Smooth muscle cell (in vitro differentiated cells): Measurements from ENCODE around the gene CLCF1. TPM values are rescaled to one million over a fixed set of nuclear protein-coding genes. Genes with fewer than 3 reads are reported as not detected.

ENCODE experiments used
- DNase-seq: peaks from one replicate; lab custom pipeline; 2025; ENCODE audit not compliant: unreplicated experiment; lab: John Stamatoyannopoulos, UW
- H2AFZ ChIP-seq: fragments of 200-600 bp; sonication (generic); 2 replicates; pipeline ENCODE4 v1.6.0; 2016; ENCODE audit warnings: antibody characterized with exemption, low read depth, mild to moderate bottlenecking
- H3F3A ChIP-seq: fragments of 200-600 bp; sonication (generic); 2 replicates; pipeline ENCODE4 v1.6.0; 2017; ENCODE audit warnings: antibody characterized with exemption, low read depth
- H3K27ac ChIP-seq: fragments of 200-600 bp; sonication (generic); 2 replicates; pipeline ENCODE4 v1.5.1; 2016; ENCODE audit warnings: low read depth, mild to moderate bottlenecking
- H3K27me3 ChIP-seq: fragments of 200-600 bp; sonication (generic); 2 replicates; pipeline ENCODE4 v1.6.1; 2016; ENCODE audit warnings: low read depth, mild to moderate bottlenecking
- H3K36me3 ChIP-seq: fragments of 200-600 bp; sonication (generic); 2 replicates; pipeline ENCODE4 v1.5.1; 2016; ENCODE audit warnings: low read depth
- H3K4me1 ChIP-seq: fragments of 200-600 bp; sonication (generic); 2 replicates; pipeline ENCODE4 v1.5.1; 2016; ENCODE audit warnings: low read depth
- H3K4me2 ChIP-seq: fragments of 200-600 bp; sonication (generic); 2 replicates; pipeline ENCODE4 v1.6.0; 2016; ENCODE audit warnings: mild to moderate bottlenecking
- H3K4me3 ChIP-seq: fragments of 200-600 bp; sonication (generic); 2 replicates; pipeline ENCODE4 v1.5.1; 2016; ENCODE audit warnings: mild to moderate bottlenecking
- H3K79me2 ChIP-seq: fragments of 200-600 bp; sonication (generic); 2 replicates; pipeline ENCODE4 v1.6.0; 2016; ENCODE audit warnings: low read depth, mild to moderate bottlenecking
- H3K9ac ChIP-seq: fragments of 200-600 bp; sonication (generic); 2 replicates; pipeline ENCODE4 v1.6.0; 2016; ENCODE audit warnings: low read depth
- H3K9me3 ChIP-seq: fragments of 200-600 bp; sonication (generic); replicated peaks from 2 replicates; pipeline ENCODE4 v1.5.1; 2016; ENCODE audit warnings: low read depth
- H4K20me1 ChIP-seq: fragments of 200-600 bp; sonication (generic); 2 replicates; pipeline ENCODE4 v1.6.0; 2016; ENCODE audit warnings: low read depth
- CTCF ChIP-seq: fragments of 200-600 bp; sonication (generic); IDR thresholded peaks from 2 replicates; pipeline ENCODE4 v1.5.1; 2017; ENCODE audit warnings: borderline replicate concordance, mild to moderate bottlenecking, antibody characterized with exemption; ENCODE audit not compliant: insufficient read depth, poor library complexity, severe bottlenecking
- WGBS: methylation state at CpG from one replicate; pipeline ENCODE4 v1.1.7; 2016; ENCODE audit warnings: low lambda C conversion rate; 5-methylcytosine and 5-hydroxymethylcytosine counted together
- polyA plus RNA-seq: library from polyadenylated mRNA; unstranded; fragments of >200 nt; fragmentation: Nextera tagmentation; extraction: Ambion mirVana; gene quantifications from 2 replicates; pipeline ENCODE4 v1.2.1, GENCODE V29; 2016
- total RNA-seq: library from RNA; depleted of rRNA; stranded (reverse); fragments of >200 nt; gene quantifications from 2 replicates; pipeline ENCODE4 v1.2.3, GENCODE V29; 2014

The CLCF1 gene
- total and polyA plus RNA-seq, 2 experiments from 2014 or later, result 6.2 to 12.2 TPM

GRCh38 chr11:67398661-67399563, 25.5 kb upstream of the CLCF1 start:
- Histone ChIP-seq H3K27me3 (no peaks in the 10 kb centered on the region), H3K9me3 (no peaks in the 10 kb centered on the region), H3K9ac (no peak overlapping the region), H3K27ac (no peak overlapping the region), H3K4me1 (peaks cover 4% of the 10 kb centered on the region), H3F3A (no peaks in the 10 kb centered on the region), H2AFZ (no peak overlapping the region), H3K4me3 (no peak overlapping the region), H3K36me3 (no peaks in the 10 kb centered on the region), H3K4me2 (no peak overlapping the region), H4K20me1 (peaks cover 24% of the 10 kb centered on the region), H3K79me2 (peaks cover 22% of the 10 kb centered on the region)
- WGBS, result 94% methylated on average over 31 of the region's 31 CpGs
- no peak for DNase-seq
- TF ChIP-seq CTCF, result no peak

DNA sequence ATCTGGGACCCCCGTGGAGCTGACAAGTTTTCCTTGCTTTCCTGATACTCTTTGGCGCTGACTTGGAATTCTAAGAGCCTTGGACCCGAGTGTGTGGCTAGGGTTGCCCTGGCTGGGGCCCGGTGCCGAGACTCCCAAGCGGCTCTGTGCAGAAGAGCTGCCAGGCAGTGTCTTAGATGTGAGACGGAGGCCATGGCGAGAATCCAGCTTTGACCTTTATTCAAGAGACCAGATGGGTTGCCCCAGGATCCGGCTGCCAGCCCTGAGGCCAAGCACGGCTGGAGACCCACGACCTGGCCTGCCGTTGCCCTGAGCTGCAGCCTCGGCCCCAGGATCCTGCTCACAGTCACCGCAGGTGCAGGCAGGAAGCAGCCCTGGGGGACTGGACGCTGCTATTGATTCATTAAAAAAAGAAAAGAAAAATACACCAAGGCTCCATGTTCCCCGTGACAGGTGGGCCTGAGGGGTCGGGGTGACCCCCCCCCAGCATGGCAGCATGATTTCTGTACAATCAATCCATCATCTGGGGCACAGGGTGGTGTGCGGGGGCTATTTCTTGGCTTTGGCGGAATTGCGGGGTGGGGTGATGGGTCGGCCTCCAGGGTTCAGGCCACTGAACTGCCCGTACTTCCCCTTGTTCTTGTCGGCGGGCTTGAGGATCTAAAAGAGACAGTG, 24.7 kb upstream of the CLCF1 start:
- H3K9me3 ChIP-seq, result no peaks in the 10 kb centered on the region
- H3K27me3 ChIP-seq, result no peaks in the 10 kb centered on the region
- H3K4me1 ChIP-seq, result peaks cover 4% of the 10 kb centered on the region
- no peak for TF ChIP-seq CTCF
- H3K27ac ChIP-seq, result no peak overlapping the region
- H3K4me3 ChIP-seq, result no peak overlapping the region
- H2AFZ ChIP-seq, result no peak overlapping the region
- H3K36me3 ChIP-seq, result no peaks in the 10 kb centered on the region
- peaks cover 24% of the 10 kb centered on the region for H4K20me1 ChIP-seq
- WGBS, result 96% methylated on average over 24 of the region's 24 CpGs
- no peak overlapping the region for H3K4me2 ChIP-seq
- peaks cover 22% of the 10 kb centered on the region for H3K79me2 ChIP-seq
- no peak for DNase-seq
- no peaks in the 10 kb centered on the region for H3F3A ChIP-seq
- H3K9ac ChIP-seq, result no peak overlapping the region

- H3K27me3 ChIP-seq, result no peaks in the 10 kb centered on the region
- no peak overlapping the region for H3K9ac ChIP-seq
- H3K9me3 ChIP-seq, result no peaks in the 10 kb centered on the region
- no peak overlapping the region for H3K27ac ChIP-seq
- H3K4me3 ChIP-seq, result no peak overlapping the region
- no peak overlapping the region for H2AFZ ChIP-seq
- peaks cover 7% of the 10 kb centered on the region for H3K4me1 ChIP-seq
- 66% methylated on average over 6 of the region's 6 CpGs for WGBS
- H3K4me2 ChIP-seq, result no peak overlapping the region
- no peak for TF ChIP-seq CTCF
- H4K20me1 ChIP-seq, result peaks cover 24% of the 10 kb centered on the region
- DNase-seq, result no peak
- H3F3A ChIP-seq, result no peaks in the 10 kb centered on the region
- H3K36me3 ChIP-seq, result no peaks in the 10 kb centered on the region
- peaks cover 22% of the 10 kb centered on the region for H3K79me2 ChIP-seq
Measured at GRCh38 chr11:67397536-67397935, 24.1 kb upstream of the CLCF1 start.
